Epithelial cell of prostate (primary cell): Measurements from ENCODE around the gene BAHCC1.

Experiments
- DNase-seq: peaks from one replicate; pipeline ENCODE4 v3.0.0-alpha.2; 2011; ENCODE audit warnings: low read depth, low spot score
- H3K27ac ChIP-seq: fragments of 450-650 bp; 2 replicates; pipeline ENCODE4 v1.5.1; 2017; ENCODE audit warnings: mild to moderate bottlenecking

BAHCC1 gene

GRCh38 chr17:81406117-81406953, 11.1 kb downstream of the BAHCC1 start:
- DNase-seq, result no peak
- H3K27ac ChIP-seq, result no peak overlapping the region

GRCh38 chr17:81408049-81408448, 12.8 kb downstream of the BAHCC1 start:
- no peak for DNase-seq
- H3K27ac ChIP-seq, result no peak overlapping the region

GRCh38 chr17:81409190-81409935, 14.1 kb downstream of the BAHCC1 start:
- no peak overlapping the region for H3K27ac ChIP-seq
- DNase-seq, result no peak

GRCh38 chr17:81410852-81411251, 15.6 kb downstream of the BAHCC1 start:
- no peak for DNase-seq
- no peak overlapping the region for H3K27ac ChIP-seq

GRCh38 chr17:81411305-81411704, 16.0 kb downstream of the BAHCC1 start:
- H3K27ac ChIP-seq, result no peak overlapping the region
- no peak for DNase-seq

- DNase-seq, result no peak
These were observed 17.3 kb downstream of the BAHCC1 start for GRCh38 chr17:81412490-81413093.

GRCh38 chr17:81413497-81414135, 18.4 kb downstream of the BAHCC1 start:
- no peak overlapping the region for H3K27ac ChIP-seq
- no peak for DNase-seq

More at GRCh38 chr17:81412490-81413093, 17.3 kb downstream of the BAHCC1 start:
- H3K27ac ChIP-seq, result no peak overlapping the region

GRCh38 chr17:81414756-81415516, 19.7 kb downstream of the BAHCC1 start:
- no peak overlapping the region for H3K27ac ChIP-seq
- DNase-seq, result no peak

GRCh38 chr17:81415681-81416080, 20.4 kb downstream of the BAHCC1 start:
- H3K27ac ChIP-seq, result no peak overlapping the region
- DNase-seq, result no peak

GRCh38 chr17:81416612-81417011, 21.4 kb downstream of the BAHCC1 start:
- no peak overlapping the region for H3K27ac ChIP-seq
- DNase-seq, result no peak

GRCh38 chr17:81417049-81417878, 22.0 kb downstream of the BAHCC1 start:
- DNase-seq, result no peak
- no peak overlapping the region for H3K27ac ChIP-seq

- DNase-seq, result no peak
- no peak overlapping the region for H3K27ac ChIP-seq
These were observed 22.8 kb downstream of the BAHCC1 start for GRCh38 chr17:81417879-81418709.

- DNase-seq, result peak; percentile 87
- peak overlapping the region; percentile 61 for H3K27ac ChIP-seq
These were observed 23.6 kb downstream of the BAHCC1 start for GRCh38 chr17:81418710-81419318.

GRCh38 chr17:81419319-81419885, 24.1 kb downstream of the BAHCC1 start:
- DNase-seq, result no peak
- H3K27ac ChIP-seq, result peak overlapping the region; percentile 61

- no peak for DNase-seq
- H3K27ac ChIP-seq, result peak overlapping the region; percentile 61
These were observed 24.9 kb downstream of the BAHCC1 start for GRCh38 chr17:81419886-81420768.

GRCh38 chr17:81420769-81421462, 25.7 kb downstream of the BAHCC1 start:
- no peak overlapping the region for H3K27ac ChIP-seq
- no peak for DNase-seq
